GM21825 (cell line): ENCODE measurements around the gene DUOXA1.
"Not testable (repeated sequence)": the region's sequence is repeated elsewhere in the genome, so short reads cannot be mapped to it uniquely, and the experiment has no call there.

ENCODE experiments used
- ATAC-seq: cut with Tn5 transposase; IDR thresholded peaks from one replicate; pipeline ENCODE4 v1.9.1; 2021; ENCODE audit warnings: mild to moderate bottlenecking, moderate library complexity; ENCODE audit not compliant: unreplicated experiment

The DUOXA1 gene

GRCh38 chr15:45114076-45114750, 15.5 kb downstream of the DUOXA1 start, which contains the start of the genes DUOX2 and DUOXA2:
Gene DUOX2, minus strand, starts transcription at chr15:45114172. Its CDS starts 761 bp downstream, at chr15:45113411.
Gene DUOXA2, plus strand, starts transcription at chr15:45114326. Its CDS starts 280 bp downstream, at chr15:45114606.
- ATAC-seq, result no peak

GRCh38 chr15:45113380-45113990, 16.2 kb downstream of the DUOXA1 start:
- no peak for ATAC-seq

DNA sequence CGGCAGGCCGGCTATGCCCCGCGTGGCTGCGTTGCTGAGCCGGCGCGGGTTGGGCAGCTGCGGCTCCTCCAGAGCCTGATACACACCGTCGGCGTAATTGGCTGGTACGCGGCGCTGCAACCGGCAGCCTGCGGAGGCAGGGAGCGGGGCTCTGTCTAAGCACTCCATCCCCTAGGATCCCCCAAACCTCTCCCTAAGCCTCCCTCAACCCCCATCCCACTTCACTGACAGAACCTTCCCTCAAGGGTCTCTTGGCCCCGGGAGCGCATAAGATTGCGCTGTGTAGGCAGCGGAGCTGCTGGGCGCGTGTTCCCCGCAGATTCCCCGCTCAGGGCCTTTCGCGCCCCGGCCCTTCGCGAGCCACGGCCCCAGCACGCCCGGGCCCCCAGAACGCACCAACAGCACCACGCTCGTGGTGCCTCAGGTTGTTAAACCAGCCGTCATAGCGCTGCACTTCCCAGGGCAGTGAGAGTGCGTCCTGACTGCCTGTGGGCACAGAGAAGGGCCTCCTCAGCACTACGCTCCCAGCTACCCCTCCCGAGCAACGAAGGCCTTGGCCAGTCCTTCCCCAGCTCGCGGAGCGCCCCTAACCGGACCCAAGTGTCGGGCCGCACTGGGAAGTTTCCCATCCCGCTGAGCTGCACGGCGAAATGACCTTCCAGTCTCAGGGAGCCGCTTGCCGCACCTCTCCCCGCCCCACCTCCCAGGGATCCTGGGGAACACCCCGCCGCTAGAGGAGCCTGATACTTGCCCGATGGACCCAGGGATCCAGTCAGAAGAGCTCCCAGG, 16.9 kb downstream of the DUOXA1 start:
- no peak for ATAC-seq

GRCh38 chr15:45112143-45112590, 17.5 kb downstream of the DUOXA1 start:
- ATAC-seq, result no peak

DNA sequence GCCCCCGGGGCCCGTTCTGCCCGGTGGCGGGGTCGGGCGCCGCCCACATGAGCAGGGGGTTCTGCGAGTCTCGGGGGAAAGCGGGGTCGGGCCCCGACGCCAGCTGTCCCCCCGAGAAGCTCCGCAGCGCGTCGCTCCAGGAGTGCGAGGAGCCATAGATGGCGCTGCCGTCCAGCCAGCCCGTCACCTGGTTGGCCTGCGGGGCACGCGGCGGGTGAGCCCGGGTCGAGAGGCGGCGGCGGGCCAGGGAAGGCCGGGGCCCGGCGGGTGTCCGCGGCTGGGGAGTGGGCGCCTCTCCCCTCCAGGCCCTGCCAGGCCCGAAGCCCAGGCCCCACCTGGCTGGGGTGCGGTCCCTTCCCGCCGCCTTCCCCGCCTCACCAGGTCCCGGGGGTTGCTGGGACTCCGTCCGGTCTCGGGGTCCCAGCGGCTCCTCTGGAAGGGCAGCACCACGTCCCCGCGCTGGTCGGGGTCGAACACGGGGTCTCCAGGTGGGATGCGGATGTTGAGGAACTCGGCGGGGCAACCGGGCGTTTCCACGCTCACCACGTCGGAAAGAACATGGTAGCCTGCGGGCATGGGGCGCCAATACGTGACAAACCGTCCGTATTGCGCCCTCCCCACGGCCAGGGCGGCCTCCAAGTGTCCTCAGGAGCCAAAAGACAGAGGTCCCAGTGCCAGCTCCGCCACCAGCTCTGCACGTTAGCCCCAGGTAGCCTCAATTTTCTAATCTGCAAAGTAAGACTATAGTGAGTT, 18.1 kb downstream of the DUOXA1 start:
- ATAC-seq, result no peak

GRCh38 chr15:45110256-45110820, 19.3 kb downstream of the DUOXA1 start:
- no peak for ATAC-seq

- no peak for ATAC-seq
Observed at GRCh38 chr15:45107941-45108630, 21.6 kb downstream of the DUOXA1 start.

GRCh38 chr15:45106002-45106790, 23.5 kb downstream of the DUOXA1 start:
- ATAC-seq, result no peak

DNA sequence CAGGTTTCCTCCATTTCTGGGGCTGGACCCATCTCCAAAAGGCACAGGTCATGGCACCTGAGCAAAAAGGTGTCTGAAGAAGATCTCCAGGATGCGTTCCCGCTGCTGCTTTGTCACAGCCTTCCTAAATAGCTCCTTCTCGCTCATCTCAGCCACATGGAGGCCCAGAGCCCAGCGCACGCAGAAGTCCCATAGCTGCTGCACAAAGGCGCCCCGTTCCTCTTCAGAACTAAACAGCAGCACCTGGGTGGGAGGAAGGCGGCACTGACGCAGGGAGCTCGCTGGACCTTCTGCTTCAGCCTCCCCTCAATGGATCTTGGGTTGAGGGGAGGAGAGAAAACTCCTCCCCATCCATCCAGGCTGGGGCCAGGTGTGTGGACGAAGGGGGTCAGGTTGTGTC, 24.1 kb downstream of the DUOXA1 start:
- ATAC-seq, result no peak

DNA sequence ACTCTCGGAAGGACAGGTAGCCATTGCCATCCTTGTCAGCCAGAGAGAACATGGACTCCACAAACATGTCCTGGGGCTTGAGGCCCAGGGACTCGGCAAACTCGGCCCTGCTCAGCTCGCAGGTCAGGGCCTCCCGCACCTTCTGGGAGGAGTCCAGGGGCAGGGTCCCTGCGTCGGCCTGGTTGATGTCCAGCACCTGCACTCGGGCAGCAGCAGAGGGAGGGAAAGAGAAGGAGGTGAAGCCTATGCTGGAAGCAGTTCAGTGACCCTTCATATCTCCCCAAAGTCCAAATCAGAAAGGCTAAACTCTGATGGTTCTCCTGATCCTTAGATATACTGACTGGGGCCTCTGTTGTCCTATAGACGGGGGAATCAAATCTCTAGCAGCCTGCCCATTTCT, 25.5 kb downstream of the DUOXA1 start:
- ATAC-seq, result not testable (repeated sequence)

- ATAC-seq, result no peak
Observed at GRCh38 chr15:45102226-45102625, 27.5 kb downstream of the DUOXA1 start.

- no peak for ATAC-seq
Observed at GRCh38 chr15:45101749-45102148, 27.9 kb downstream of the DUOXA1 start.

- no peak for ATAC-seq
Observed at GRCh38 chr15:45100884-45101625, 28.6 kb downstream of the DUOXA1 start.

GRCh38 chr15:45099549-45100165, 30.0 kb downstream of the DUOXA1 start:
- no peak for ATAC-seq

DNA sequence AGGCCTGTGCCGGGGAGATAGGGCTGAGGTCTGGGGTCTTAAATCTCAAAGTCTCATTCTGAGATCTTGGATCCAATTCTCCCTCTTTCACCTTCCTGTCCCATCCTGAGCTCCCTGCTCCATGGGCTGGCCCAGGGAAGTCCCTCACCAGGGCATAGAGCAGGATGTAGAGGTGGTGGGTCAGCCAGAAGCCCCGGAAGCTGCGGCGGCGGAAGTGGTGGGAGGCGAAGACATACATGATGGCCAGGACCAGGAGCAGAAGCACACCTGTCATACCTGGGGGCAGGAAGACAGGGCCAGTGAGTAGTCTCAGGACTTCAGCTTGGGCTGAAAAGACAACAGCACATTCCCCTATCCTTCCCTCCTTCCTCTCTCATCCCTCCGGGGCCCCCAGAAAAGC, 32.2 kb downstream of the DUOXA1 start:
- ATAC-seq, result no peak

DNA sequence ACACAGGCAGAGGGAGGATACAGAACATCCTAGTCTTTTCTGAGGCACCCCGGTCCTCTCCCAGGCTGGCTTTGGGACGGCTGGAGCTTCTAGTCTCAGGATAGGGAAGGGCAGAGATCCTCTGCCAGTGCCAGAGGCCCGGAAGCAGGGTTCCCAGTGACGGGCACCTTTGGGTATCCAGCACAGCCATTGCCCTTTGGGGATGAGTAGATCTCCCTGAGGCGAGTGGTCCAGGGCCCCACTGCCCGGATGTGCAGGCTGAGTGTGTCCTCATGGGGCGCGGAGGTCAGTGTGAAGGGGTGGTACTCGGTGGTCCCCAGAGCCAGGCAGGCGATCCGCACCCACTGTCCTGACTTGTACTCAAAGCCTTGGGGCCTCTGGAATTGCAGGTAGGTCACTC, 34.0 kb downstream of the DUOXA1 start:
- ATAC-seq, result no peak

GRCh38 chr15:45094358-45094730, 35.3 kb downstream of the DUOXA1 start:
- no peak for ATAC-seq
